A673 (cell line): ENCODE data around the gene MAP3K9. TPM values are rescaled to one million over a fixed set of nuclear protein-coding genes. Genes with fewer than 3 reads are reported as not detected.

Source experiments
- BruUV-seq: library from RNA; stranded (reverse); fragments of 400-500 nt; replicated peaks from 2 replicates; lab custom pipeline; 2021; lab: Mats Ljungman, UMichigan
- CTCF ChIA-PET: fragments of 300-600 bp; sonication (Branson Sonifier 250); formaldehyde crosslinking; loops from one replicate; lab custom pipeline; 2022; ENCODE audit warnings: antibody characterized with exemption; lab: Charles Lee
- POLR2A ChIA-PET: fragments of 300-600 bp; sonication (Branson Sonifier 250); formaldehyde crosslinking; loops from one replicate; lab custom pipeline; 2022; ENCODE audit warnings: antibody characterized with exemption; ENCODE audit not compliant: low non-redundant PET; lab: Charles Lee
- DNase-seq: peaks from one replicate; pipeline ENCODE4 v3.0.0-alpha.2; 2015; ENCODE audit warnings: low spot score
- H3K27ac ChIP-seq: fragments of 200-600 bp; sonication (generic); 2 replicates; pipeline ENCODE4 v1.5.1; 2016; ENCODE audit warnings: mixed run types, low read depth, mild to moderate bottlenecking, mixed read lengths, antibody characterized with exemption, low read length; ENCODE audit not compliant: poor library complexity, severe bottlenecking
- H3K27me3 ChIP-seq: fragments of 200-600 bp; sonication (generic); replicated peaks from 2 replicates; pipeline ENCODE4 v1.6.1; 2017; ENCODE audit warnings: mixed run types, low read depth, mild to moderate bottlenecking, mixed read lengths, antibody characterized with exemption, low read length; ENCODE audit not compliant: insufficient read depth, poor library complexity
- H3K36me3 ChIP-seq: fragments of 200-600 bp; sonication (generic); 2 replicates; pipeline ENCODE4 v1.6.1; 2016; ENCODE audit warnings: mixed run types, mild to moderate bottlenecking, mixed read lengths, antibody characterized with exemption, low read length; ENCODE audit not compliant: insufficient read depth, poor library complexity, severe bottlenecking
- H3K4me1 ChIP-seq: fragments of 200-600 bp; sonication (generic); 2 replicates; pipeline ENCODE4 v1.6.1; 2017; ENCODE audit warnings: mixed run types, mild to moderate bottlenecking, mixed read lengths, antibody characterized with exemption, low read length; ENCODE audit not compliant: insufficient read depth, poor library complexity, severe bottlenecking
- H3K4me3 ChIP-seq: fragments of 200-600 bp; sonication (generic); 2 replicates; pipeline ENCODE4 v1.5.1; 2016; ENCODE audit warnings: low read depth, mixed run types, mild to moderate bottlenecking, mixed read lengths, low read length; ENCODE audit not compliant: poor library complexity, severe bottlenecking
- H3K9me3 ChIP-seq: fragments of 200-600 bp; sonication (generic); 2 replicates; pipeline ENCODE4 v1.6.1; 2016; ENCODE audit warnings: mixed run types, low read depth, mild to moderate bottlenecking, mixed read lengths, antibody characterized with exemption, low read length; ENCODE audit not compliant: poor library complexity, severe bottlenecking
- CTCF ChIP-seq: fragments of 300-800, 200-600 bp; sonication (generic); conservative IDR thresholded peaks from 2 replicates; pipeline ENCODE4 v1.5.1; 2017; ENCODE audit warnings: low read depth, mild to moderate bottlenecking, antibody characterized with exemption, low read length, moderate library complexity, mixed read lengths
- EZH2 ChIP-seq: fragments of 200-600 bp; sonication (generic); IDR thresholded peaks from 2 replicates; pipeline ENCODE4 v1.6.1; 2017; ENCODE audit warnings: borderline replicate concordance, low read depth, mild to moderate bottlenecking, mixed read lengths, antibody characterized with exemption, low read length; ENCODE audit not compliant: poor library complexity, severe bottlenecking
- intact Hi-C: fragments of 100-400 bp; cut with micrococcal nuclease; formaldehyde crosslinking; loops from one replicate; pipeline ENCODE4 v1.10.0; 2022; ENCODE audit not compliant: unreplicated experiment
- total RNA-seq: library from RNA; stranded (reverse); gene quantifications from 2 replicates; pipeline ENCODE4 v1.2.3, GENCODE V29; 2021

MAP3K9 gene
- total RNA-seq, 1 experiment from 2014 or later, result 5.4 TPM

GRCh38 chr14:70812124-70812818 is 3.0 kb upstream of the MAP3K9 start:
- H3K27ac ChIP-seq, result no peak overlapping the region
- DNase-seq, result no peak
- POLR2A ChIA-PET, result no interaction called here
- no peak overlapping the region for H3K4me3 ChIP-seq
- peaks cover 4% of the 10 kb centered on the region for H3K27me3 ChIP-seq
- intact Hi-C loops, result no loop called here
- H3K36me3 ChIP-seq, result no peaks in the 10 kb centered on the region
- CTCF ChIA-PET, result no interaction called here
- no peak for TF ChIP-seq EZH2
- no peak for TF ChIP-seq CTCF
- H3K4me1 ChIP-seq, result peaks cover 9% of the 10 kb centered on the region
- H3K9me3 ChIP-seq, result no peaks in the 10 kb centered on the region
- BruUV-seq, result no TSS peak

GRCh38 chr14:70811578-70811977 is 2.3 kb upstream of the MAP3K9 start:
- no peak overlapping the region for H3K4me3 ChIP-seq
- TF ChIP-seq CTCF, result no peak
- no peak for TF ChIP-seq EZH2
- BruUV-seq, result no TSS peak
- H3K27ac ChIP-seq, result no peak overlapping the region
- H3K36me3 ChIP-seq, result no peaks in the 10 kb centered on the region
- DNase-seq, result no peak
- H3K27me3 ChIP-seq, result peaks cover 4% of the 10 kb centered on the region
- intact Hi-C loops, result no loop called here
- H3K4me1 ChIP-seq, result peaks cover 2% of the 10 kb centered on the region
- CTCF ChIA-PET, result no interaction called here
- no peaks in the 10 kb centered on the region for H3K9me3 ChIP-seq
- POLR2A ChIA-PET, result no interaction called here

GRCh38 chr14:70811050-70811449 is 1.7 kb upstream of the MAP3K9 start:
- H3K36me3 ChIP-seq, result no peaks in the 10 kb centered on the region
- TF ChIP-seq CTCF (no peak), EZH2 (no peak)
- H3K27me3 ChIP-seq, result peaks cover 4% of the 10 kb centered on the region
- intact Hi-C loops, result no loop called here
- H3K9me3 ChIP-seq, result no peaks in the 10 kb centered on the region
- H3K4me1 ChIP-seq, result no peaks in the 10 kb centered on the region
- POLR2A ChIA-PET, result no interaction called here
- H3K4me3 ChIP-seq, result no peak overlapping the region
- CTCF ChIA-PET, result no interaction called here
- BruUV-seq, result no TSS peak
- H3K27ac ChIP-seq, result no peak overlapping the region
- DNase-seq, result no peak
